HPDE6-E6E7 (cell line): ENCODE data around the gene ADRM1.

Experiments used
- DNase-seq: peaks from one replicate; pipeline ENCODE4 v3.0.0; 2011; ENCODE audit warnings: missing footprints; ENCODE audit errors: extremely low spot score

The ADRM1 gene

GRCh38 chr20:62355878-62356588 is 53.2 kb downstream of the ADRM1 start:
- DNase-seq, result no peak

- DNase-seq, result no peak
Measured at GRCh38 chr20:62356589-62357186, 53.9 kb downstream of the ADRM1 start.

DNA sequence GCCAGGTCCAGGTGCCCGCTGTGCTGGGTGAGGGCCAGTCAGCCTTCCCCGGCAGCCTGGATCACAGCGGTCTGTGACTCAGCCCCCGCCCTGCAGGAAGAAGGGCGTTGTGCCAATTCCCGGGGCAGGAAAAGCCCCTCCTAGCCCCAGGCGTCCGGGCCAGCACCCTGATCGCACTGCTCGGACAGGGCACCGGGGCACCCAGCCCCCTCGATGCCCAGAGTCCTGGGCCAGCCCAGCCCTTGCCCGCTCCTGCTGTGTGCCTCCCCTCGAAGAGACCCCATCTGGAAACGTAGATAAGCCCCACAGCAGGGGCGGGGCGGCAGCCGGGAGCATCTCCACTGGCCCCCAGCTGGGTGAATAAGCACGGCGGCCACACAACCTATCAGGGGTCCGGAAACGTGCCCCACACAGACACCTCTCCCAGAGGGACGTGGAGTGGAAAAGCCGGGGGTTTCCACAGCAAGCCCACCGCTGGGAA is 54.4 kb downstream of the ADRM1 start:
- peak; percentile 84 for DNase-seq

DNA sequence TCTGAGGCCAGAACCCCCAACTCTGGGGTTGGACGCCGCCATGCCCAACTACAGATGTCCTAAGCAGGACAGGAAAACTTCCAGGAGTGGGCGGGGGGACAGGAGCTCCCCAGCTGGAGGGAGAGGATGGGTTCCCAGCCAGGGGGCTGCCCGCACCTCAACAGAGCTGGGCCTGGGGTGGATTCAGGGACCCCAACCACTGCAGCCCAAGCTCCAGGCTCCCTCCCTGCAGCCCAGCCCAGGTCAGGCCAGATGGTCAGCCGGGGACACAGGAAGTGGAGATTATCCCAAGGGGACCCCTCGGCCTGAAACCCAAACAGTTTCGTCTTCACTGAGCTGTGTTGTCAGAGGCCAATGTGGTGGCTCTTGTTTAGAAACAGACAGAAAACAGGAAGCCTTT is 54.9 kb downstream of the ADRM1 start:
- DNase-seq, result no peak
